Muscle layer of duodenum (tissue), 2 donors: ENCODE measurements around the gene LGALS4.
A peak's percentile ranks its signal among the peaks of the same experiment; 100 is the strongest.

Experiments used
- H3K27ac ChIP-seq: one replicate; pipeline ENCODE4 v1.7.0; 2013; ENCODE audit warnings: mild to moderate bottlenecking, low read length
- H3K27me3 ChIP-seq: one replicate; pipeline ENCODE4 v1.7.0; 2013; ENCODE audit warnings: low read depth, mild to moderate bottlenecking, control low read depth, low read length
- H3K36me3 ChIP-seq, 2 donors: one replicate each; pipeline ENCODE4 v1.7.0; 2013; ENCODE audit warnings: low read length in 2 of 2, control low read depth in 1 of 2, mild to moderate bottlenecking in 1 of 2; ENCODE audit not compliant: insufficient read depth in 2 of 2, control insufficient read depth in 1 of 2
- H3K4me1 ChIP-seq, 2 donors: one replicate each; pipeline ENCODE4 v1.7.0; 2013; ENCODE audit warnings: low read length in 2 of 2, mild to moderate bottlenecking in 2 of 2, control low read depth in 1 of 2, moderate library complexity in 1 of 2; ENCODE audit not compliant: insufficient read depth in 2 of 2, control insufficient read depth in 1 of 2
- H3K4me3 ChIP-seq, 2 donors: one replicate each; pipeline ENCODE4 v1.7.0; 2013; ENCODE audit warnings: low read length in 2 of 2, low read depth in 1 of 2, mild to moderate bottlenecking in 1 of 2
- H3K9me3 ChIP-seq, 2 donors: one replicate each; pipeline ENCODE4 v1.7.0; 2013; ENCODE audit warnings: low read length in 2 of 2, control low read depth in 1 of 2, mild to moderate bottlenecking in 1 of 2; ENCODE audit not compliant: control insufficient read depth in 1 of 2
- donor health status: healthy.

Gene LGALS4

GRCh38 chr19:38850436-38850975 lies 37.8 kb upstream of the LGALS4 start:
- H3K36me3 ChIP-seq: peaks cover 15 to 25% of the 10 kb centered on the region in 2 donors
- H3K27ac ChIP-seq: peak overlapping the region; percentile 98
- peaks cover 12 to 43% of the 10 kb centered on the region in 2 donors for H3K4me1 ChIP-seq
- H3K4me3 ChIP-seq: peak overlapping the region; percentile 70 to 85
- no peaks in the 10 kb centered on the region for H3K9me3 ChIP-seq
- no peaks in the 10 kb centered on the region for H3K27me3 ChIP-seq

- H3K36me3 ChIP-seq: peaks cover 21 to 30% of the 10 kb centered on the region in 2 donors
- H3K4me3 ChIP-seq: peak within 1 kb of the TSS; percentile 78 to 85
- H3K27ac ChIP-seq: peak within 1 kb of the TSS; percentile 98
- H3K9me3 ChIP-seq: no peaks in the 10 kb centered on the region
- H3K27me3 ChIP-seq: no peaks in the 10 kb centered on the region
- peaks cover 12 to 45% of the 10 kb centered on the region in 2 donors for H3K4me1 ChIP-seq
Observed at GRCh38 chr19:38849860-38850435, 37.2 kb upstream of the LGALS4 start, which contains the start of gene HNRNPL. Gene HNRNPL, minus strand, starts transcription at chr19:38849986. Its CDS starts 20 bp downstream, at chr19:38849966.

- Histone ChIP-seq H3K9me3 (no peaks in the 10 kb centered on the region), H3K4me1 (peaks cover 12 to 45% of the 10 kb centered on the region in 2 donors), H3K27ac (peak overlapping the region; percentile 93)
Observed at GRCh38 chr19:38849147-38849859, 36.6 kb upstream of the LGALS4 start.

GRCh38 chr19:38848299-38849146 lies 35.8 kb upstream of the LGALS4 start:
- H3K27ac ChIP-seq: peak overlapping the region; percentile 93
- H3K4me3 ChIP-seq: peak overlapping the region; percentile 78 to 80
- no peaks in the 10 kb centered on the region for H3K27me3 ChIP-seq
- H3K36me3 ChIP-seq: peaks cover 34 to 44% of the 10 kb centered on the region in 2 donors
- H3K9me3 ChIP-seq: no peaks in the 10 kb centered on the region
- H3K4me1 ChIP-seq: peaks cover 12 to 45% of the 10 kb centered on the region in 2 donors

More at GRCh38 chr19:38849147-38849859, 36.6 kb upstream of the LGALS4 start:
- Histone ChIP-seq H3K4me3 (peak overlapping the region; percentile 78 to 80), H3K27me3 (no peaks in the 10 kb centered on the region), H3K36me3 (peaks cover 27 to 36% of the 10 kb centered on the region in 2 donors)

GRCh38 chr19:38846097-38846496 lies 33.4 kb upstream of the LGALS4 start:
- no peak overlapping the region for H3K4me3 ChIP-seq
- no peaks in the 10 kb centered on the region for H3K27me3 ChIP-seq
- H3K27ac ChIP-seq: no peak overlapping the region
- H3K9me3 ChIP-seq: no peaks in the 10 kb centered on the region
- peaks cover 9 to 37% of the 10 kb centered on the region in 2 donors for H3K4me1 ChIP-seq
- peaks cover 59 to 68% of the 10 kb centered on the region in 2 donors for H3K36me3 ChIP-seq

GRCh38 chr19:38845374-38846024 lies 32.8 kb upstream of the LGALS4 start:
- H3K9me3 ChIP-seq: no peaks in the 10 kb centered on the region
- peaks cover 65 to 74% of the 10 kb centered on the region in 2 donors for H3K36me3 ChIP-seq
- H3K27me3 ChIP-seq: no peaks in the 10 kb centered on the region
- H3K4me3 ChIP-seq: no peak overlapping the region
- peaks cover 9 to 33% of the 10 kb centered on the region in 2 donors for H3K4me1 ChIP-seq
- no peak overlapping the region for H3K27ac ChIP-seq

- Histone ChIP-seq H3K4me3 (no peak overlapping the region), H3K4me1 (peaks cover 9 to 33% of the 10 kb centered on the region in 2 donors)
Observed at GRCh38 chr19:38844093-38844686, 31.4 kb upstream of the LGALS4 start.

GRCh38 chr19:38843175-38843758 lies 30.5 kb upstream of the LGALS4 start:
- Histone ChIP-seq H3K4me1 (peaks cover 3 to 25% of the 10 kb centered on the region in 2 donors), H3K36me3 (peaks cover 80 to 87% of the 10 kb centered on the region in 2 donors), H3K9me3 (no peaks in the 10 kb centered on the region), H3K4me3 (no peak overlapping the region), H3K27ac (no peak overlapping the region), H3K27me3 (no peaks in the 10 kb centered on the region)

More at GRCh38 chr19:38844093-38844686, 31.4 kb upstream of the LGALS4 start:
- H3K9me3 ChIP-seq: no peaks in the 10 kb centered on the region
- no peaks in the 10 kb centered on the region for H3K27me3 ChIP-seq
- H3K36me3 ChIP-seq: peaks cover 71 to 82% of the 10 kb centered on the region in 2 donors
- H3K27ac ChIP-seq: no peak overlapping the region

- no peaks in the 10 kb centered on the region for H3K9me3 ChIP-seq
- no peak overlapping the region for H3K27ac ChIP-seq
- H3K4me1 ChIP-seq: peaks cover 0 to 19% of the 10 kb centered on the region in 2 donors
- H3K36me3 ChIP-seq: peaks cover 86 to 94% of the 10 kb centered on the region in 2 donors
- H3K4me3 ChIP-seq: no peak overlapping the region
- H3K27me3 ChIP-seq: no peaks in the 10 kb centered on the region
Observed at GRCh38 chr19:38842439-38843174, 29.9 kb upstream of the LGALS4 start.
